Astrocyte of the cerebellum (primary cell): Measurements from ENCODE around the gene SPNS3.

Experiments used
- DNase-seq: peaks from one replicate; pipeline ENCODE4 v3.0.0-alpha.2; 2011; ENCODE audit warnings: low read depth
- H3K4me3 ChIP-seq: 2 replicates; pipeline ENCODE4 v1.5.1; 2011; ENCODE audit warnings: mild to moderate bottlenecking, low read depth, low read length, moderate library complexity
- in situ Hi-C: cut with HindIII; loops from 2 replicates; pipeline ENCODE4 v1.10.0; 2017; ENCODE audit warnings: low sequenced_read_pairs
- TF ChIP-seq, protein P1 (sequence below): IDR thresholded peaks from 2 replicates; pipeline ENCODE4 v1.5.1; 2012; ENCODE audit warnings: low read length, low read depth, moderate library complexity, mild to moderate bottlenecking; ENCODE audit errors: missing control alignments

The SPNS3 gene

DNA sequence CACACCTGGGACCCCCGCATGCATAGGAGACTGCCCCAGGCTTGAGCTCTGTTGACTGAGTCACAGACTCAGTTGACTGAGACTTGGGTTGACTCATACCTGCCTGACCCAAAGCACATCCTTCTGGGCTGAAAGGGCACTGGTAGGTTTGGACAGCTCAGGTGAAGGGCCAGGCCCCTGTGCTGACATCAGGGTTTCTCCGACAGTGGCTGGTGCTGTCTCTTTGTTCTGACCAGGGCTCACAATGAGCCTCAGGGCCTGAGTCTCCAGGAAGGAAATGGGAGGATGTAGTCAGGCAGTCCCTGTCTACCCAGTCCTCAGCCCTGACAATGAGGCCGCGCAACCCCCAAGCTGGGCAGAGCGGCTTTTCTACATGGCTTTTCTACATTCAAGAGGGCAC is 71.4 kb downstream of the SPNS3 start:
- DNase-seq: no peak
- in situ Hi-C loops: no loop called here
- no peak overlapping the region for H3K4me3 ChIP-seq
- TF ChIP-seq, protein P1, sequence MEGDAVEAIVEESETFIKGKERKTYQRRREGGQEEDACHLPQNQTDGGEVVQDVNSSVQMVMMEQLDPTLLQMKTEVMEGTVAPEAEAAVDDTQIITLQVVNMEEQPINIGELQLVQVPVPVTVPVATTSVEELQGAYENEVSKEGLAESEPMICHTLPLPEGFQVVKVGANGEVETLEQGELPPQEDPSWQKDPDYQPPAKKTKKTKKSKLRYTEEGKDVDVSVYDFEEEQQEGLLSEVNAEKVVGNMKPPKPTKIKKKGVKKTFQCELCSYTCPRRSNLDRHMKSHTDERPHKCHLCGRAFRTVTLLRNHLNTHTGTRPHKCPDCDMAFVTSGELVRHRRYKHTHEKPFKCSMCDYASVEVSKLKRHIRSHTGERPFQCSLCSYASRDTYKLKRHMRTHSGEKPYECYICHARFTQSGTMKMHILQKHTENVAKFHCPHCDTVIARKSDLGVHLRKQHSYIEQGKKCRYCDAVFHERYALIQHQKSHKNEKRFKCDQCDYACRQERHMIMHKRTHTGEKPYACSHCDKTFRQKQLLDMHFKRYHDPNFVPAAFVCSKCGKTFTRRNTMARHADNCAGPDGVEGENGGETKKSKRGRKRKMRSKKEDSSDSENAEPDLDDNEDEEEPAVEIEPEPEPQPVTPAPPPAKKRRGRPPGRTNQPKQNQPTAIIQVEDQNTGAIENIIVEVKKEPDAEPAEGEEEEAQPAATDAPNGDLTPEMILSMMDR: no peak

DNA sequence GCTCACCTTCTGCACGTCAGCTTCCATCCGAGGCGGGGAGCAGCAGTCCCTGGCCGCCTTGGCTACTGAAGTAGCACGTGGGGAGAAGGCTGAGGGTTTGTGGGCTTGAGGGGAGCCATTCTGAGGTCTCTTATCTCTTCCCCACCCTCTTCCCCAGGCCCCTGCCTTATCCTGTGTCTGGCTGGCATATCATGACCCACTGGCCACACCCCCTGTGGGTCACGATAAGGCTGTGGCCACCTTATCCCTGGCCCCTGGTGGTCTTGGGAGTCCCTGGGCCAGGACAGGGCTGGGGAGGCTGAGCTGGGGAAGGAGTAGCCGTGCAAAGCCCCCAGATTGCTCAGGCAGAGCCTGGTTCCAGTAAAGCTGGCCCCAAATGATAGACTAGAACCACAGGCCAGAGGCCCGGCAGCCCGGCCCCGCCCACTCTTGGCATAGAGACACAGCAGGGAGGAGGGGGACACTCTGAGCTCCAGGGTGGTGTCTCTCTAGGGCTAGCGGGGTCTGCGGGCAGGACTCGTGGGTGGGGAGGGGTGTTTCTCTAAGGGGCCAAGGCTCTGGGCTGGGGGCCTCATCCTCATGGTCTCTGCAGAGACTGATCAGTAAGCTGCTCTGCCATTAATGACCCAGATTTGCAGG is 72.6 kb downstream of the SPNS3 start:
- TF ChIP-seq, protein P1: no peak
- DNase-seq: no peak
- in situ Hi-C loops: no loop called here
- no peak overlapping the region for H3K4me3 ChIP-seq

DNA sequence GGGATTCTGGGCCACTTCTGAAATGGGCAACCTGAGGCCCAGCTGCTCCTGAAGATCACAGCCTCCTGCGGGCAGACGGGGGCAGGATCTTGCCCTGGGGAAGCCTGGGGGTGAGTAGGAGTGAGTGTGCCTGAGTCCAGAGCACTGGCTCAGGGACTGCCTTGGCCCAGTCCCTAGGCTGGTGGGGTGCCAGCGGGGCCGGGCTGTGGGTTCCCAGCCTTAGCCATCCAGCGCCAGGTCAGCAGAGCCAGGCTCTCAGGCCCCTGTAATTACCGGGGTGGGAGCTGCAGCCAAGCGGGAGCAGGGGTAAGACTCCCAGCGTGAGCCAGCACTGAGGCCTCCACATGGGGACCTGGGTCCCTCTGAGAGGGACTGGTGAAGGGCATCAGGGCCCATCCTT is 73.2 kb downstream of the SPNS3 start:
- DNase-seq: no peak
- in situ Hi-C loops: no loop called here
- H3K4me3 ChIP-seq: no peak overlapping the region

DNA sequence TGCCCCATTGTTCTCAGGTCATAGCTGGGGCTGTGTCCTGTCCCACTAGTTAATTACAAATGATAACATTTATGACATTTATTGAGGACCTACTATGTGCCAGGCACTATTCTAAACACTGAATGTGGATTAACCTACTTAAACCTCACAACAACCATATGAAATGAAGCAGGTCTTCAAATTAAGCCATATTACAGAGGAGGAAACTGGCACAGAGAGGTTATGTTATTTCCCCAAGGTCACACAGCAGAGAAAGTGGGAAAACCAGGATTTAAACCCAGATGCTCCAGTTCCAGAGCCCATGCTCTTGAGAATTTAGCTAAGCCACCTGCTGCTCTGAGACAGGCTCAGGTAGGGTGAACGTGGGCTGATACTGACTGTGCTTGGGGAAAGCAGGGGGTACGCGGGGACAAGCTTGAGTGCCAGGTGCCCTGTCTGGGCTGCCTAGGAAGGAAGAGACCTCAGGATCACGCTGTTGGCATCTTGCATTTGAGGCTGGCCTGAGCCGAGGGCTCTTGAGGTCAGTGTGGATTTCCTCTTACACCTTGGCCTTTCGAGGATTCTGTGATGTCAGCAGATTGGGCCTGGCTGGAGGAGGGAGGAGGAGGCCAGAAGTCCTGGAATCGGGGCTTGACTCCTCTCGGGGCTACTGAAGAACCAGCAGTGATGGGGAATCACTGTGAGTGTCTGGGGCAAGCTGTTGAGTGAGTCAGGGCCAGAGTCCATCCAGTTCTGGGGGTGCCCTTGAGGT is 73.8 kb downstream of the SPNS3 start:
- TF ChIP-seq, protein P1: no peak
- in situ Hi-C loops: no loop called here

More for the DNA sequence above, 73.2 kb downstream of the SPNS3 start:
- TF ChIP-seq, protein P1: no peak

DNA sequence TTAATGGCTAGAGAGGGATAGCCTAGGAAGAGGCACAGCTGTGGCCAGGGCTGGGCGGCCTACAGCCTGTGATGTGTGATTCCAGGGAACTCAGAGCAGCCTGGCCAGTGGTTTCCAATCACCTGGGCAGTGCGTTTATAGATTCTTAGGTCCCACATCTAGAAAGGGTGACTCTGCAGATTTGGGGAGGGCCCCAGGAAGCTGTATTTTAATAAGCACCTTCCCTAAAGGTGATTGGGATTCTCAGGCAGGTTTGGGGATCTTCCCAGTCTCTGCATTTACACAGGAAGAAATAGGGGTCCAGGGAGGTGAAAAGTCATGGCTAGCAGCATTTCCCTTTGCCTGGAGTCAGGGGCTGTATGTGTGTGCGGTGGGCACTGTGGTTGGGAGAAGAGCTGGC is 74.5 kb downstream of the SPNS3 start:
- no peak overlapping the region for H3K4me3 ChIP-seq
- no peak for DNase-seq
- TF ChIP-seq, protein P1: no peak
- in situ Hi-C loops: no loop called here

More for the DNA sequence above, 73.8 kb downstream of the SPNS3 start:
- DNase-seq: no peak
- no peak overlapping the region for H3K4me3 ChIP-seq

DNA sequence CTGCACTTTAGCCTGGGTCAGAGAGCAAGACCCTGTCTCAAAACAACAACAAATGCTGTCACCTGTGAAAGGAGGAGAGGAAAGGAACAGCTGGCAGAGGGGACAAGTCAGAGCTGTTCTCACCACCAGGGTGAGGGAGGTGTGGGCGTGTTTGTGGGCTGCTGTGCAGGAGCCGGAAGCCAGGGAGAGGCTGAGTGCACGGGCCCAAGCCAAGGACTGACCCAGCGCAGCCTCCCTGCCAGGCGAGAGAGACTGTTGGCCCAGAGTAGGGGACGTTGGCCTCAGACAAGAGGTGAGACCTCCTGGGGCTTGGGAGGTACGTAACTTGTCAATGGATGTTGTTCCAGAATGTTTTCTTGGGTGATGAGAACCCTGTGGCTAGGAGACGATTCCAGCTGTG is 75.7 kb downstream of the SPNS3 start:
- no peak overlapping the region for H3K4me3 ChIP-seq
- peak; percentile 19 for DNase-seq
- TF ChIP-seq, protein P1: no peak
- in situ Hi-C loops: no loop called here
